Sigmoid colon (tissue), 7 donors: Measurements from ENCODE around the gene PSG5. TPM values are rescaled to one million over a fixed set of nuclear protein-coding genes. Genes with fewer than 3 reads are reported as not detected.
"Not testable (repeated sequence)": the region's sequence is repeated elsewhere in the genome, so short reads cannot be mapped to it uniquely, and the experiment has no call there.

ENCODE experiments used
- DNase-seq: peaks from one replicate; pipeline ENCODE4 v3.0.0-alpha.2; 2019
- H3K27ac ChIP-seq, 4 donors: fragments of 200-600 bp; sonication (generic); one replicate each; pipeline ENCODE4 v1.5.1; 2016 to 2019; ENCODE audit warnings: mild to moderate bottlenecking in 1 of 4
- H3K27me3 ChIP-seq, 3 donors: fragments of 200-600 bp; sonication (generic); one replicate each; pipeline ENCODE4 v1.5.1; 2019; ENCODE audit warnings: mild to moderate bottlenecking in 1 of 3
- H3K36me3 ChIP-seq, 4 donors: fragments of 200-600 bp; sonication (generic); one replicate each; pipeline ENCODE4 v1.5.1; 2016 to 2019
- H3K4me1 ChIP-seq, 4 donors: fragments of 200-600 bp; sonication (generic); one replicate each; pipeline ENCODE4 v1.5.1; 2017 to 2019
- H3K4me3 ChIP-seq, 4 donors: fragments of 200-600 bp; sonication (generic); one replicate each; pipeline ENCODE4 v1.5.1; 2017 to 2019; ENCODE audit warnings: mild to moderate bottlenecking in 2 of 4, moderate library complexity in 1 of 4
- H3K9me3 ChIP-seq, 4 donors: fragments of 200-600 bp in 3 of 4; sonication (generic) in 3 of 4; one replicate each; pipeline versions ENCODE4 v1.5.1 to v1.6.1; 2013 to 2019
- EP300 ChIP-seq, 4 donors: sonication (generic); formaldehyde crosslinking; IDR thresholded peaks; one replicate each; pipeline ENCODE4 v1.6.1; 2017; ENCODE audit warnings: antibody characterized with exemption in 4 of 4
- POLR2A ChIP-seq, 2 donors: fragments of 450-650 bp; IDR thresholded peaks; one replicate each; pipeline ENCODE4 v1.6.1; 2016; ENCODE audit warnings: antibody characterized with exemption in 2 of 2, mild to moderate bottlenecking in 2 of 2, moderate library complexity in 2 of 2
- POLR2AphosphoS5 ChIP-seq, 4 donors: sonication (generic); formaldehyde crosslinking; IDR thresholded peaks; one replicate each; pipeline ENCODE4 v1.6.1; 2017; ENCODE audit warnings: antibody characterized with exemption in 4 of 4
- WGBS, 2 donors: extraction: QIAGEN DNeasy Blood & Tissue Kit; methylation state at CpG; one replicate each; pipeline ENCODE4 v1.1.7; 2013; 5-methylcytosine and 5-hydroxymethylcytosine counted together
- intact Hi-C: fragments of 100-400 bp; cut with DNase I; formaldehyde crosslinking; loops from one replicate; pipeline ENCODE4 v1.15.1; 2023
- polyA plus RNA-seq, 3 donors: library from polyadenylated mRNA; stranded (reverse); fragments of 200-250 nt; gene quantifications; one replicate each; pipeline ENCODE4 v1.2.3, GENCODE V29; 2013
- total RNA-seq, 4 donors: library from RNA; depleted of rRNA; stranded (reverse); fragments of >200 nt; gene quantifications; one replicate each; pipeline ENCODE4 v1.1.0, GENCODE V29; 2016
- TF ChIP-seq, protein P1 (sequence below), 4 experiments: fragments of 450-650 bp in 3 of 4; fragments of 200-600 bp in 1 of 4; IDR thresholded peaks; one replicate each; pipeline ENCODE4 v1.5.1; 2016 to 2019; ENCODE audit warnings: antibody characterized with exemption in 4 of 4, mild to moderate bottlenecking in 3 of 4, moderate library complexity in 2 of 4
- donor health status: healthy with polysubstance abuse.
- donor health status: Bipolar disorder and iron deficiency.
- donor health status: healthy.

PSG5 gene
- total and polyA plus RNA-seq, 7 donors = not detected

DNA sequence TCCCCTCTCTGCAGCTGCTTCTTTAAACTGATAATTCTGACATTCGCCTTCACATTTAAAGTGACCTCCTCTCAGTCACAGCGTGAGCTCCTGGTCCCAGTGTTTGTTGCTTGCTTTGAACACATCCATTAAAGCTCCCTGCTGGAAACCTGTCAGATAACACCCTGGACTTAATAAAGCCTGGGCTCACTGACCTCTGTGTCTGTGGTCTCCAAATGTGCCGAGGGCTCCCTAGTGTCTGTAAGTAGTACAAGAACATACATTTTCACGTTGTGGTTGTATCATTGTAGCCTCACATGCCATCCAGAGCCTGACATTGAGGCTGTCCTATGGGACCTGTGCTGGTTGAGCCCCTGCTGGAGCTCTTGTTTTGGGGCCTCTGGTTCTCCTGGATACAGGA, 21.7 kb upstream of the PSG5 start:
- WGBS, 2 donors = 53 to 58% methylated on average over 4 of the region's 4 CpGs

DNA sequence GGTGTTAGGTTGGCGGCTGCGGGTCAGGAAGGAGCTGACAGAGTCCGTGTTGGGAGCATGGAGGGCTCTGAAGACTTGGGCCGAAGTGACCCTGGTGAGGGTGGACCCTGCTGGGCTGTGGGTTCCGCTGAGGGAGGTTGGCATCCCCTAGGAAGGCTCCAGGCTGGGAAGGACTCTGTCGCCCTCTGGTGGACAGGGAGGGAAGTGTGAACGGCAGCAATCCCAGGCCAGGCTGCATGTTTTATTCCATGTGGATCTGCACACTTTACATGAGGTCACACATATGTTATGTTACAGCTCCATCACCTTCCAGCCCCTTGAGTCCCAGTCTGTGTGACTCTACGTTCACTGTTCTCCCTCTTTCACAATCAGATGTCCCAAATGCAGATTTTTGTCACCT, 20.8 kb upstream of the PSG5 start:
- H3K36me3 ChIP-seq, H3K4me3 ChIP-seq, DNase-seq, H3K27ac ChIP-seq, H3K9me3 ChIP-seq, H3K27me3 ChIP-seq: not testable (repeated sequence)
- peaks cover 0 to 12% (median under 1%) of the 10 kb centered on the region in 4 donors for H3K4me1 ChIP-seq
- 44 to 48% methylated on average over 8 of the region's 8 CpGs for WGBS, 2 donors
- TF ChIP-seq, protein P1, sequence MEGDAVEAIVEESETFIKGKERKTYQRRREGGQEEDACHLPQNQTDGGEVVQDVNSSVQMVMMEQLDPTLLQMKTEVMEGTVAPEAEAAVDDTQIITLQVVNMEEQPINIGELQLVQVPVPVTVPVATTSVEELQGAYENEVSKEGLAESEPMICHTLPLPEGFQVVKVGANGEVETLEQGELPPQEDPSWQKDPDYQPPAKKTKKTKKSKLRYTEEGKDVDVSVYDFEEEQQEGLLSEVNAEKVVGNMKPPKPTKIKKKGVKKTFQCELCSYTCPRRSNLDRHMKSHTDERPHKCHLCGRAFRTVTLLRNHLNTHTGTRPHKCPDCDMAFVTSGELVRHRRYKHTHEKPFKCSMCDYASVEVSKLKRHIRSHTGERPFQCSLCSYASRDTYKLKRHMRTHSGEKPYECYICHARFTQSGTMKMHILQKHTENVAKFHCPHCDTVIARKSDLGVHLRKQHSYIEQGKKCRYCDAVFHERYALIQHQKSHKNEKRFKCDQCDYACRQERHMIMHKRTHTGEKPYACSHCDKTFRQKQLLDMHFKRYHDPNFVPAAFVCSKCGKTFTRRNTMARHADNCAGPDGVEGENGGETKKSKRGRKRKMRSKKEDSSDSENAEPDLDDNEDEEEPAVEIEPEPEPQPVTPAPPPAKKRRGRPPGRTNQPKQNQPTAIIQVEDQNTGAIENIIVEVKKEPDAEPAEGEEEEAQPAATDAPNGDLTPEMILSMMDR (IDR thresholded peaks at IDR 0.05) = peak; percentile 36 to 68 (median 50)
- intact Hi-C loops = loop anchor here (2.0 kb wide), 1 partner anchor 102 kb away; no protein-coding TSS in a partner anchor

More for the DNA sequence above, 21.7 kb upstream of the PSG5 start:
- H3K36me3 ChIP-seq = no peaks in the 10 kb centered on the region
- no peaks in the 10 kb centered on the region for H3K9me3 ChIP-seq
- H3K27ac ChIP-seq = no peak overlapping the region
- DNase-seq = no peak
- peaks cover 0 to 4% (median 0%) of the 10 kb centered on the region in 4 donors for H3K4me1 ChIP-seq
- no peak overlapping the region for H3K4me3 ChIP-seq
- intact Hi-C loops = loop anchor here (2.0 kb wide), 1 partner anchor 103 kb away; no protein-coding TSS in a partner anchor
- no peaks in the 10 kb centered on the region for H3K27me3 ChIP-seq
- TF ChIP-seq POLR2AphosphoS5 (IDR thresholded peaks at IDR 0.05) = no peak
- no peak for TF ChIP-seq EP300 (IDR thresholded peaks at IDR 0.05)
- TF ChIP-seq POLR2A (IDR thresholded peaks at IDR 0.05) = no peak
- TF ChIP-seq, protein P1 (IDR thresholded peaks at IDR 0.05) = no peak

DNA sequence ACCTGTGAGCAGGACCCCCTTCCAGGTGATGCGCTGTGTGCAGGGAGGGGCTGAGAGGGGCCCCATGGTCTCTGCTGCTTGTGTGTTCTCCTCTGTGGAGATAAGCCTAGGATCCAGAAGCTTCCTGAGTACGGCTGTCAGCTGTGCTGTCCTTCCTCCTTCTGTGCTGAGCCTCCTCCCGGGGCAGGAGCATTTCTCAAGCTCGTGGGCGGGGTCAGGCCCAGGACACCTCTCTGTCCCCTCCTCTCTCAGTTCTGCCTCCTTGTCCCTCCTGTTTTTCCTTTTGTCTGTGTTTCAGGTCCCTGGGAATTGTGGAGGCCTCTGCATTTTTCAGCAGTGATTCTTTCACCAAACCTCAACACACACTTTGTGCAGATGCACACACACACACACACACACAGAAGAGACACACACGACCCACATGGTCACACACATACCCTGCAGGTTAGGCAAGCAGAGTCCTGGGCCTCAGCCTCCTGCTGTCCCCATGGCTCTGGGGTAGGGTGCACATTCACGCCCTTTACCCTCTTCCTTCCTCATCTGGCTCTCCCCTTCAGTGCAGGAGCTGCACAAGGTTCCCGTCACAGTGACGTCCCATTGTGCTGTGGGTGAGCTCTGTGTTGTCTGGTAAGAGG, 19.3 kb upstream of the PSG5 start, which contains the start of gene PSG4:
Gene PSG4, minus strand, starts transcription at position 168 of the 635 bp plus-strand sequence. Its CDS starts 102 bp downstream, at position 66.
- intact Hi-C loops = loop anchor here (2.0 kb wide), 1 partner anchor 101 kb away; no protein-coding TSS in a partner anchor
- not testable (repeated sequence) for H3K27ac ChIP-seq, H3K27me3 ChIP-seq, H3K9me3 ChIP-seq, DNase-seq, H3K36me3 ChIP-seq, H3K4me3 ChIP-seq
- 46 to 50% methylated on average over 9 of the region's 9 CpGs for WGBS, 2 donors
- H3K4me1 ChIP-seq = peaks cover 0 to 26% (median 5%) of the 10 kb centered on the region in 4 donors

DNA sequence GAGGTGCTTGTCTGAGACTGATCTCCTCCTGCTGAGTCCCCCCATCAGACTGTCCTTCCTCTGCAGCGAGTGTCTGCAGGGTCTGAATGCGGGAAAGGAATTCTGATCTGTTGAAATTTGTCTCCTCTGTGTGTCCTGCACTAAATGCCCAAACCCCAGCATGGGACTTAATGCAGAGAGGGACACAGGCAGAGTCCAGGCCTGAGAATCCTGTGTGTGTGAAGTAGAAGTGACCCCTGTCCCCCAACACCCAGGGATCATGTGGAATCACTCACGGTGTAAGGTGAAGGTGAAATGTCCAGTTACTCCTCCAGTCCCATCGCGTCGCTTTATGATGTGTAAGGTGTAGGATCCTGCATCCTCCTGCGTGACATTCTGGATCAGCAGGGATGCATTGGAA, 17.3 kb upstream of the PSG5 start:
- H3K27me3 ChIP-seq, H3K9me3 ChIP-seq, H3K4me3 ChIP-seq, H3K36me3 ChIP-seq, intact Hi-C loops, DNase-seq, H3K27ac ChIP-seq: not testable (repeated sequence)
- 89 to 94% methylated on average over 7 of the region's 7 CpGs for WGBS, 2 donors
- H3K4me1 ChIP-seq = peaks cover 0 to 26% (median 5%) of the 10 kb centered on the region in 4 donors

DNA sequence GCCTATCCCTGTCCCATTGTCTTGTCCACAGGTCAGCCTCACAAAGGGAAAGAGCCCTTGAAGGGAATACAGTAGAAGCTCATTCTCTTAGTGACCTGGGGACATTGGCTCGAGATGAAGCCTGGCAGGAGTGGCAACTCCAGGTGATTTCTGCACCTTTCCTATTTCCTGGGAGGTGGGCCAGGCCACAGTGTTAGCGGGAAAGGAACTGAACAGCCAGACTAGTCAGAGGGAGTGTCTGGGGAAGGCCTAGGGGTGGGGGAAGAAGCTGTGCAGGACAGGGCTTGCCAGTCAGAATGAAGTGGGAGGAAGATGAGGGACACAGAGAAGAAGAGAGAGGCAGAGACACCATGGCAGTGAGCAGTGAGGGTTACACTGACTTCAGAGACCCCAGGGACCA, 15.6 kb upstream of the PSG5 start:
- H3K36me3 ChIP-seq, intact Hi-C loops, DNase-seq, H3K27me3 ChIP-seq, H3K9me3 ChIP-seq, H3K4me3 ChIP-seq: not testable (repeated sequence)
- Histone ChIP-seq H3K4me1 (peaks cover 0 to 26% (median 5%) of the 10 kb centered on the region in 4 donors), H3K27ac (peak overlapping the region in 3 of 4 donors; percentile 45 to 72 (median 71))
- 36 to 69% methylated on average over 2 of the region's 2 CpGs for WGBS, 2 donors

DNA sequence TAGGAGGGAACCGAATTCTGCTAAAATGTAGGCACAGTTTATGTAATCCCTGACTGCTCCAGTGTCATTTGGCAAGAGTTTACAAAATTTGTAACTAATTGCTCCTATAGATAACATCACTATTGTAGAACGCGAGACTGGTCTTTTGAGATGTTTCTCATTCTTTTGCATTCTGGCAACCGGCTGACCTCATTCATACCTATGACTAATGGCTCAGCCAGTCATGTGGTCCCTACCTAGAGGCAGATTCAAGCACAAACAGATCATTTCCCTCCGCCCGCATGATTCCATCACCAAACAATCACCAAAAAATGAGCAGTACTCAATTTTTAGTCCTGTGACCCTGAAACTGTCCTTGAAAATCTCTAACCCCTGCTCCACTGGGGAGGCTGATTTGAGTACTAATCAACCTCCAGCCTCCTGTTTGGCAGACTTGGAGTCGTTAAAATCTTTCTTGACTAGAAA, 15.0 kb upstream of the PSG5 start:
- H3K4me3 ChIP-seq, H3K36me3 ChIP-seq, H3K9me3 ChIP-seq, H3K27me3 ChIP-seq, intact Hi-C loops, DNase-seq: not testable (repeated sequence)
- 74 to 82% methylated on average over 7 of the region's 7 CpGs for WGBS, 2 donors
- H3K27ac ChIP-seq = peak overlapping the region in 3 of 4 donors; percentile 45 to 72 (median 71)
- H3K4me1 ChIP-seq = peaks cover 0 to 26% (median 5%) of the 10 kb centered on the region in 4 donors

DNA sequence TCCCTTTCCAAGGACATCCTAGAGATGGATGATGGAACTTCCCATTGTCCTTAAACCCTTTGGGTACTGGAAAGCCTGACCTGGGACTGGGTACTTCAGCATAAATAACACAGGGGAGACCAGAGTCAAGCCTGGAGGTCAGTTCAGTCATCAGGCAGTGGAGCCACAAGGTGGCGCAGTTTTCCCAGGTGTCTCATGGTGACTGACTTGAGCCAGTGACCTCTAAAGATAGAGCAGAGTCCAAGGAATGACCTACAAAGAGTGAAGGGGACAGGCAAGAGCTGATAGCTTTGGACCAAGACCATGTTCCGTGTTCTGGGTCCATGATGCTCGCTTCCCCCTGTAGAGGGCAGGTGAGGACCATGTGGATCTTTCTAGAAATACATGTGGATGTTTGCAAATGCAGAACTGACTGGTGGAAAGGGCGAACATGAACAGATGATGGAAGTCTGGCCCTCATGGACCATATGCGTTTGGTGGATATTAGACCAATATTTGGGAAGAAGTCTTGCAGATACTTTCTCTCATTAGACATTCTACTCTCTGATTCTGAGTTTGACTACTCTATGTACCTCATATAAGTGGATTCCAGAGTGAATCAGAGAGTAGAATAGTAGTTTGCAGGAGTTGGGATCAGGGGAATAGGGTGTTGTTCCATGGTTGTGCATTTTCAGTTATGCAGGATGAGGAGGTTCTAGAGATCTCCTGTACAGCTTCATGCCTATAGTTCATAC, 12.5 kb upstream of the PSG5 start:
- DNase-seq, H3K9me3 ChIP-seq, H3K27ac ChIP-seq, H3K4me3 ChIP-seq, intact Hi-C loops, H3K27me3 ChIP-seq, H3K36me3 ChIP-seq: not testable (repeated sequence)
- WGBS, 2 donors = 48 to 58% methylated on average over 5 of the region's 5 CpGs
- H3K4me1 ChIP-seq = peaks cover 0 to 26% (median 5%) of the 10 kb centered on the region in 4 donors

DNA sequence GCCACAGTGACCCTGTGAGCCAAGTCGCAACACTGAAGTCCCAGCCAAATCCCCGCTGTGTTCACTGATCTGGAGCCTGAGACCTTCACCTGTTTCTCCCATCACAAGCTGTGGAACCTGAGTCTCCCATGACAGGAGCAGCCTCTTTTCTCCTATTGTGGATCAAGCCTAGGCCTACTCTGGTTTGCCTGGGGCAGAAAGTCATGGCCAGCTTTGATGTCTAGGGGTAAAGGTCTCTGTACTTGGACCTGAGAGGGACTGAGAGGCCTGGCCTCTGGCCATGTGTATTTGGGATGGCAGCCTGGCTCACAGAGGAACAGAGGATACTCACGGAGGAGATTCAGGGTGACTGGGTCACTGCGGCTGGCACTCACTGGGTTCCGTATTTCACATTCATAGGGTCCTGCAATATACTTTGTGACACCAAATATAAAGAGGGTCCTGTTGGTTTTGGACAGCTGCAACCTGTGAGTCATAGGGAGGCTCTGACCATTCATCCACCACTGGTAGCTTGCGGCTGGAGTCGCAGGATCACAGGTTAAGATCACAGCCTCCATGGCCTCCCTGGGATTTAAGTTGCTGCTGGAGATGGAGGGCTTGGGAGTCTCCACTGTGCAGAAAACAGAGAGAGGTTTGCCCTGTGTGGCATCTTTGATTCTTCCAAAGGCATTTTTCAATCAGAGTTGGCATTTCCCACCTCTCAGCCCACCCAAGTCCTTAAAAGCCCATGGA, 11.5 kb upstream of the PSG5 start:
- intact Hi-C loops, H3K4me3 ChIP-seq, H3K27ac ChIP-seq, DNase-seq, H3K9me3 ChIP-seq, H3K36me3 ChIP-seq, H3K27me3 ChIP-seq: not testable (repeated sequence)
- peaks cover 0 to 20% (median 5%) of the 10 kb centered on the region in 4 donors for H3K4me1 ChIP-seq
- whole genome bisulfite sequencing, 2 donors = 88 to 91% methylated on average over 4 to 6 of the region's 7 CpGs

DNA sequence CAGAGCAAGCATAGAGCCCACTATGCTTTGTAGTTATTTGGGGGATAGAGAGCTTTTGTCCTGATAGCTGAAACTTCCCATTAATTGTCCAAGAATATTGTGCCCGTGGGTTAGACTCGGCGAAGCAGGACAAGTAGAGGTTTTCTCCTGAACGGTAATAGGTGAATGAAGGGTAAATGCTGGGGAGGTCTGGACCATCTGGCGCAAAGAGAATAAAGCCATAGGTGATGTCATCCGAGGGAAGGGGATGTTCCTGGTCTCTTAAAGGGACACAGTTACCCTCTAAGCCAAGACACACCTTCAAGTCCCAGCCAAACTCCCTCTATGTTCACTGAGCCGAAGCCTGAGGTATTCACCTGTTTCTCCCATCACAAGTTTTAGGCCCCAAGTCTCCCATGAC, 8.1 kb upstream of the PSG5 start:
- H3K36me3 ChIP-seq, DNase-seq, intact Hi-C loops, H3K27me3 ChIP-seq, H3K27ac ChIP-seq, H3K4me3 ChIP-seq, H3K9me3 ChIP-seq, H3K4me1 ChIP-seq: not testable (repeated sequence)
- 81 to 83% methylated on average over 7 of the region's 7 CpGs for WGBS, 2 donors
